HUDEP-2 (cell line): ENCODE data around the gene BASP1.
"Not testable (repeated sequence)": the region's sequence is repeated elsewhere in the genome, so short reads cannot be mapped to it uniquely, and the experiment has no call there.

Experiments
- DNase-seq, 76 experiments: peaks; one replicate each; lab custom pipeline; 2025; ENCODE audit not compliant: unreplicated experiment in 76 of 76; lab: John Stamatoyannopoulos, UW

Gene BASP1

DNA sequence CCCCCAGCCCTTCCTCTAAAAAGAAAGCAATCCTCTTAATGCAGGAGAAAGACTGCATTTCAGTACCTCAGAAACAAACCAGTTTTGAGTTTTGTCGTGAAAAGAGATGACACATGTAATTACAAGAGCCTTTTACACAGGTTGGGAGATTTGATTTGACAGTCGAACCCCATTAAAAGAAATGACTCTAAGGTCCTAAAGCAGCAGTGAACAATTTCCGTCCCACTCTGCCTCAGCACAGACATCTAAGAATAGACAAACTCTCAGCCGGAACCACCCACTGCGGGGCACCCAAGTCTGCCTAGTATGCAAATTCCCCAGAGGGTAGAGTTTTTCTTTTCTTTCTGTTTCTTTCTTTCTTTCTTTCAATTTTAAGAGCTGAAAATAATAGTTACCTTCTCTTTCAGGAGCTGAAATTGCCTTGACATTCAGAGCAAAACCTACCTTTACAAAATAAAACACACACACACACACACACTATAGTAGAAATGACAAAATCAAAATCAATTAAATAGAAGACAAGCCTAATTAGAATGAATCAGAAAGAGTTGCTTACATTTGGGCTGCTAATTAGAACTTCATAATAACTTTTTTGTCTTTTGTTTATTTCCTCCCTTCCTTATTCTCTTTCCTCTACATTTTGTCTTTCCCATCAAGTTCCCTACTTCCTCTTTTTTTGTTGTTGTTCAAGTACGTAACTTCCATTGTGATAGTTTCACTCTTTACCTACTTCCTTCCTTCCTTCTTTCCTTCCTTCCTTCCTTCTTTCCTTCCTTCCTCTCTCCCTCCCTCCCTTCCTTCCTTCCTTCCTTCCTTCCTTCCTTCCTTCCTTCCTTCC is 65.1 kb downstream of the BASP1 start:
- no peak for DNase-seq

GRCh38 chr5:17283121-17283415 is 65.6 kb downstream of the BASP1 start:
- no peak for DNase-seq

DNA sequence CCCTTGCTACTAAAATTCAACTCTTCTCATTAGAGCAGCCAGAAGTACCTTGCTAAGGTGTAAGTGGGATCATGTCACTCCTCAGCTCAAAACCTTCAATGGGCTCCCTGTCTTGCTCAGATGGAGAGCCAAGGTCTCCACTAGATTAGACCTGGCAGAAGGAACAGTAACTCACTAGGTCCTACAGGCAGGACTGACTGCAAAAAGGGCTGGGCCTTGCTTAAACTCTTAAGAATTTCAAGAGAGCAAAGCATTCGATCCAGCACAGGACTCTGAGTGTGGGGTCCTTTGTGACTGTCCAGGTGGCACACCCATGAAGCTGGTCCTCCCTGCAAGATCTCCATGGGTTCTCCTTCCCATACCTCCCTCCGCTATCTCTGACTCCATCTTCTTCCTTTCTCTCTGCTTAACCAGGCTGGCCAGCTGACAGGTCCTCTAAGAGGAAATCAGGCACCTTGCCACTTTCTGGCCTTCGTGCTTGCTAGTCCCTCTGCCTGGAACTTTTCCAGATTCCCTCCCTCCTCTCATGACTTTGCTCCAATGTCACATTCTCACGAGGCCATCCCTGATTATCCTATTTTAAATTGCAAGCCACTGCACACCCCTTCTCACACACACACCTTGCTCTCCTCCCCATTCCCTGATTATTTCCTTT is 70.2 kb downstream of the BASP1 start:
- DNase-seq = no peak

- no peak for DNase-seq
Measured at GRCh38 chr5:17288570-17288969, 71.1 kb downstream of the BASP1 start.

GRCh38 chr5:17289681-17290539 is 72.5 kb downstream of the BASP1 start:
- DNase-seq = no peak

DNA sequence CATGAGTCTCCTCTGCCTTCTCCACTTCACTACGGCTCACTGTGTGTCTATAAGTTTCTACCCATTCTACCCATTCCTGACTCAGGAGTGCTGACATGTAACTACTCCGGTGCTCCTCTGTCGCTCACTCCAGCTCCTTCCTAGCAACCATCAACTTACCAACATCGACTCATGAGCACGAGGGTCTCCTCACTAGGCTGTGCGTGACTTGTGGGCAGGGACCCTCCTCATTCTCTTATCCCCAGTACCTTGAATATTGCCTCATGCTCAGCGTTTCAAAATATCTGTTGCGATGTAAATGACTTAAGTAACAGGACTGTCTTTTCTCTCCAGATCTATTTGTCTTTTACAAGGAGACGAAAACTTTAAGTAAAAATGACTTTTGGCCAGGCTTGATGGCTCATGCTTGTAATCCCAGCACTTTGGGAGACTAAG is 73.1 kb downstream of the BASP1 start:
- no peak for DNase-seq

GRCh38 chr5:17292434-17293015 is 75.1 kb downstream of the BASP1 start:
- DNase-seq = no peak

GRCh38 chr5:17294639-17295311 is 77.3 kb downstream of the BASP1 start:
- no peak for DNase-seq

DNA sequence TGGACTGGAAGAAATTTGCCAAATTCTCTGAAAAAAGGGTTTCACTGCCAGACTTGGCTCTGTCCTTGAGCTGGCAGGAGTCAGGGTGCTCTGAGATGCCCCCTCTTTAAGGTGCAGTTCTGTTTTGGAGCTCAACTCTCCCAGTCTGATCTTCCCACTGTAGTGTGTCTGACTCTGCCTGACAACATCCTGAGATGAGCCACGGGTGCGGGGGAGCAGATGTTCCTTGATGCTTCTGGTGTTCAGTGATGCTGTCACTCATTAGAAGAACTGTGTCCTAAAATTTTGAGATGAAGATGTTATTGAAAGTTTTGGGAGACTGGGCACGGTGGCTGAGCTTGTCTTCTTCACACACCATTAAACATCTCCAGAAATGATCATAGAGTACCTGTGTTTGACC is 78.2 kb downstream of the BASP1 start:
- DNase-seq = no peak

- no peak for DNase-seq
Measured at GRCh38 chr5:17302106-17302505, 84.7 kb downstream of the BASP1 start.

DNA sequence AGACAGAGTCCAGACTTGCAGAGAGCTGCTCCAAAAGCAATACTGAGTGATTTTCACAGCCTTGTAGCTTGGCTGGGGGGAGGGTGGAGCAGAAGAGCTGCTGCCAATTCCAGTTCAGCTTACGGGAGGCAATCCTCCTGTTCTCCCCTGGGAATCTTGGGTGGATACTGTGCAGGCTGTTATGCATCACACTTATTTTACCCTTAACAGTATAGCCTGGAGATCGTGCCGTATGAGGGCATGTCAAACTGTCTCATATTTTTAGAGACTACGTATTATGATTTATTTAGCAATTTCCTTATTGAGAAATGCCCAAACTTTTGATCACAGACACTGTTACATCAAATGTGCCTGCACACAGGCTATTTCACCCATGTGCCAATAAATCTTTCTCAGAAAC is 85.2 kb downstream of the BASP1 start:
- DNase-seq = no peak

DNA sequence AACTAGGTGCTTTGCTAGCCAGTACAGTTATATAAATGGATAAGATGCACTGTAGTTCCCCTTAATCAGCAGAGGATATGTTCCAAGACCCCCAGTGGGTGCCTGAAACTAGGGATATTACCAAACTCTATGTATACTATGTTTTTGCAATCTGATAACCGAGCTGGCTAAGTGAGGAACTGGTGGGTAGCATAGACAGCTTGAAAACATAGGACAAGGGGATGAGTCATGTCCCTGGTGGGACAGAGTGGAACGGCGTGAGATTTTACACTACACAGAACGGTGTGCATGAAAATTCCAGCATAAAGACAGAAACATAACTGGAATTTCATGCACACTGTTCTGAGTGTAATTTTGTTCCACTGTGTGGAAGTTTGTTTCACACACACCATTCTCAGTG is 86.9 kb downstream of the BASP1 start:
- no peak for DNase-seq

DNA sequence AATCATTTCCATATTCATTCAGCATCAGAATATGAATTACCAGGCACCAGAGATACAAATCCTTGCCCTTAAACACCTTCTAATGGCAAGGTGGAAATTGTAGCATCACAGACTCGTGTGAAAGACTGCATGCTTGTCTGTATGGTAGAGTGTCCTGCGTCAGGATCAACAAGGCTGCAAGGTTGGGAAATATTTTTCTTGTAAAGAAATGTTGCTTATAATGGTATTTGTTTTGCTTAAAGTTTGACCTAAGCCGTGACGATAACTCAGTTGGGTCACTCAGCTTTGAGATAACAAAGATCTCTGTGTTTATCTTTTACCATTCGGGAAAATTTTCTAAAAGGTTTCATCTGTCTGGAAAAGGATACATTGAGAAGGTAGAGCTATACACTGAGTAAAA is 87.6 kb downstream of the BASP1 start:
- no peak for DNase-seq

GRCh38 chr5:17305964-17306725 is 88.7 kb downstream of the BASP1 start:
- DNase-seq = no peak

DNA sequence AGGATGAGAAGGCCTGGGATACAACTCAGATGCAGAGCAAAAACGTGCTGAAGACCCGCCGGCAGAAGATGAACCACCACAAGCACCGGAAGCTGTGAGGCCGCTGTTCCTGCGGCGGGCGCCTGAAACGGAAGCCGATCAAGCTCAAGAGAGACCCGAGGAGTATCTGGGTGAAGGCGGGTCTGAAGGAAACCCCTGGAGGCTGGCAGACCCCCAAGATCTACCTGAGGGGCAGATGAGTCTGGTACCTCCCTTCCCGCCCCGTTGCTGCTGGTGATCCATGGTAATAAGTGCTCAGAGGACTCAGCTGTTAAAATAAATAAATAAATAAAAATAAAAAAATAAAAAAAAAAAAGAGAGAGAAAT is 89.3 kb downstream of the BASP1 start:
- no peak for DNase-seq

GRCh38 chr5:17307440-17307839 is 90.0 kb downstream of the BASP1 start:
- DNase-seq = not testable (repeated sequence)

DNA sequence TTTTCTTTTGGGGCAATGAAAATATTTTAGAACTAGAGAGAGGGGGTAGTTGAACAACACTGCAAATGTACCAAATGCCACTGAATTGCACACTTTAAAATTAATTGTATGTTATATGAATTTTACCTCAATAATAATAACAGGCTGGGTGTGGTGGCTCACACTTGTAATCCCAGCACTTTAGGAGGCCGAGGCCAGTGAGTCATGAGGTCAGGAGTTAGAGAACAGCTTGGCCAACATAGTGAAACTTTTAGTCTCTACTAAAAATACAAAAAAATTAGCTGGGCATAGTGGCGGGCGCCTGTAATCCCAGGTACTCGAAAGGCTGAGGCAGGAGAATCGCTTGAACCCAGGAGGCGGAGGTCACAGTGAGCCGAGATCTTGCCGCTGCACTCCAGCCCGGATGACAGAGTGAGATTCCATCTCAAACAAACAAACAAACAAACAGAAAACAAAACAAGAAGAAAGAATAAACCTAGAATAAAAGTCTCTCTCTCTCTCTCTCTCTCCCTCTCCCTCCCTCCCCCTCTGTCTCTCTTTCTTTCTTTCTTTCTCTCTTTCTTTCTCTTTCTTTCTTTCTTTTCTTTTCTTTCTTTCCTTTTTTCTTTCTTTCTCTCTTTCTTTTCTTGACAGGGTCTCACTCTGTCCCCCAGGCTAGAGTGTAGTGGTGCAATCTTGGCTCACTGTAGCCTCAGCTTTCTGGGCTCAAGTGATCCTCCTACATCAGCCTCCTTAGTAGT is 91.1 kb downstream of the BASP1 start:
- DNase-seq = no peak

DNA sequence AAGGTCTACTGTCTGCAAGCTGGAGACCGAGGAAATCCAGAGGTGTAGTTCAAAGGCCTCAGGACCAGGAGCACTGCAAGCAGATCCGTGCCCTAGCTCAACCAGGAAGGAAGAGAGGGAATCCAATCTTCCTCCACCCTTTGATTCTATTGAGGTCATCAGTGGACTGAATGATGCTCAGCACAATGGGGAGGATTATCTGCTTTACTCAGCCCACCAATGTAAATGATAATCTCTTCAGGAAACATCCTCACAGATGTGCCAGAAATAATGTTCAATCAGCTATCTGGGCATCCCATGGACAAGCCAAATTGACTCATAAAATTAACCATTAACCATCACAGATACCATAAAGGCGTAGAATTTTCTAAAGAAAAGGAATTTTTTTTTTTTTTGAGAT is 92.0 kb downstream of the BASP1 start:
- DNase-seq = no peak

DNA sequence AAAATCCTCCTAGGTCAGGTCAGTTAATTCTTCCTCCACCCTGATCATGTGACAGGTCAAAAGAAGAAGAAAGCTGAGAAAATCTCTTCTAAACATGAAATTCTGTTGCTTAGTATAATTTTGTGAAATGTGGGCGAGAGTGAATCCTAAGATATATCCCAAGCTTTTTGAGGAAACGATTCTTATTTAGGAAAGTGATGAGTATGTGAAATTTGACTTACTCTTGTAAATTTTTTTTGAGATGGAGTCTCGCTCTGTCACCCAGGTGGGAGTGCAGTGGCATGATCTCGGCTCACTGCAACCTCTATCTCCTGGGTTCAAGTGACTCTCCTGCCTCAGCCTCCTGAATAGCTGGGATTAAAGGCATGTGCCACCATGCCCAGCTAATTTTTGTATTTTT is 93.1 kb downstream of the BASP1 start:
- not testable (repeated sequence) for DNase-seq
